Mesenchymal stem cell (in vitro differentiated cells and primary cell): ENCODE measurements around the gene CFAP100.

Experiments used
- DNase-seq: peaks from one replicate; pipeline ENCODE4 v3.0.0-alpha.2; 2013
- H2AFZ ChIP-seq: one replicate; pipeline ENCODE4 v1.6.1; 2013; ENCODE audit warnings: low read depth, mild to moderate bottlenecking, control low read depth, inconsistent platforms, low read length, moderate library complexity
- H2AK5ac ChIP-seq: 2 replicates; pipeline ENCODE4 v1.6.1; 2013; ENCODE audit warnings: low read length, moderate library complexity, mild to moderate bottlenecking, inconsistent platforms; ENCODE audit not compliant: severe bottlenecking
- H2BK120ac ChIP-seq: one replicate; pipeline ENCODE4 v1.6.1; 2013; ENCODE audit warnings: low read depth, mild to moderate bottlenecking, inconsistent platforms, low read length, moderate library complexity
- H2BK12ac ChIP-seq, 2 experiments: one replicate each; pipeline ENCODE4 v1.6.1; 2013; ENCODE audit warnings: inconsistent platforms in 2 of 2, low read length in 2 of 2, mild to moderate bottlenecking in 2 of 2, moderate library complexity in 2 of 2, control low read depth in 1 of 2
- H2BK15ac ChIP-seq: one replicate; pipeline ENCODE4 v1.6.1; 2013; ENCODE audit warnings: mild to moderate bottlenecking, low read depth, inconsistent platforms; ENCODE audit not compliant: poor library complexity, severe bottlenecking
- H2BK5ac ChIP-seq: 2 replicates; pipeline ENCODE4 v1.6.1; 2013; ENCODE audit warnings: low read depth, mild to moderate bottlenecking, low read length, control low read depth, inconsistent platforms; ENCODE audit not compliant: poor library complexity, severe bottlenecking
- H3K14ac ChIP-seq, 2 experiments: one replicate each; pipeline ENCODE4 v1.6.1; 2013; ENCODE audit warnings: inconsistent platforms in 2 of 2, low read length in 2 of 2, control low read depth in 1 of 2, mild to moderate bottlenecking in 1 of 2, moderate library complexity in 1 of 2
- H3K18ac ChIP-seq, 2 experiments: one replicate each; pipeline ENCODE4 v1.6.1; 2013; ENCODE audit warnings: inconsistent platforms in 2 of 2, low read length in 2 of 2, control low read depth in 1 of 2, low read depth in 1 of 2, mild to moderate bottlenecking in 1 of 2
- H3K23ac ChIP-seq, 2 experiments: one replicate each; pipeline ENCODE4 v1.6.1; 2013; ENCODE audit warnings: inconsistent platforms in 2 of 2, low read length in 2 of 2, mild to moderate bottlenecking in 2 of 2, moderate library complexity in 2 of 2, control low read depth in 1 of 2
- H3K27ac ChIP-seq: 2 replicates; pipeline ENCODE4 v1.5.1; 2013; ENCODE audit warnings: mild to moderate bottlenecking, moderate library complexity, low read length, control low read depth, inconsistent platforms; ENCODE audit not compliant: poor library complexity, severe bottlenecking
- H3K27me3 ChIP-seq, 2 experiments: 2 replicates each; pipeline versions ENCODE4 v1.6.1 to v1.7.0; 2013; ENCODE audit warnings: low read length in 2 of 2, mild to moderate bottlenecking in 2 of 2, moderate library complexity in 2 of 2, control low read depth in 1 of 2, inconsistent platforms in 1 of 2; ENCODE audit not compliant: control insufficient read depth in 1 of 2, insufficient read depth in 1 of 2
- H3K36me3 ChIP-seq, 2 experiments: 2 replicates each; pipeline versions ENCODE4 v1.6.1 to v1.7.0; 2013; ENCODE audit warnings: low read length in 2 of 2, control low read depth in 1 of 2, inconsistent platforms in 1 of 2, low read depth in 1 of 2, mild to moderate bottlenecking in 1 of 2; ENCODE audit not compliant: insufficient read depth in 2 of 2, control insufficient read depth in 1 of 2
- H3K4ac ChIP-seq, 2 experiments: one replicate each; pipeline ENCODE4 v1.6.1; 2013; ENCODE audit warnings: inconsistent platforms in 2 of 2, low read length in 2 of 2, mild to moderate bottlenecking in 2 of 2, moderate library complexity in 2 of 2, control low read depth in 1 of 2, low read depth in 1 of 2
- H3K4me1 ChIP-seq: 2 replicates; pipeline ENCODE4 v1.6.1; 2013; ENCODE audit warnings: low read depth, low read length, control low read depth; ENCODE audit not compliant: control insufficient read depth, insufficient read depth
- H3K4me2 ChIP-seq: 2 replicates; pipeline ENCODE4 v1.6.1; 2013; ENCODE audit warnings: low read length, mild to moderate bottlenecking, inconsistent platforms; ENCODE audit not compliant: poor library complexity, severe bottlenecking
- H3K4me3 ChIP-seq, 2 experiments: 2 replicates each; pipeline versions ENCODE4 v1.5.1 to v1.7.0; 2013; ENCODE audit warnings: low read length in 2 of 2, mild to moderate bottlenecking in 2 of 2, control low read depth in 1 of 2, low read depth in 1 of 2; ENCODE audit not compliant: insufficient read depth in 1 of 2
- H3K79me1 ChIP-seq: replicated peaks from 2 replicates; pipeline ENCODE4 v1.6.1; 2013; ENCODE audit warnings: mild to moderate bottlenecking, control low read depth, low read length, inconsistent platforms; ENCODE audit not compliant: poor library complexity, severe bottlenecking
- H3K9ac ChIP-seq: 2 replicates; pipeline ENCODE4 v1.7.0; 2013; ENCODE audit warnings: mild to moderate bottlenecking, low read length, moderate library complexity
- H3K9me3 ChIP-seq: 2 replicates; pipeline ENCODE4 v1.7.0; 2013; ENCODE audit warnings: mild to moderate bottlenecking, low read length; ENCODE audit not compliant: control insufficient read depth
- H4K8ac ChIP-seq: one replicate; pipeline ENCODE4 v1.6.1; 2013; ENCODE audit warnings: inconsistent platforms, mild to moderate bottlenecking, low read length, moderate library complexity
- H4K91ac ChIP-seq: one replicate; pipeline ENCODE4 v1.6.1; 2013; ENCODE audit warnings: mild to moderate bottlenecking, low read length, inconsistent platforms
- WGBS: methylation state at CpG from one replicate; pipeline ENCODE4 v1.1.7; 2013; ENCODE audit warnings: mixed read lengths; 5-methylcytosine and 5-hydroxymethylcytosine counted together

CFAP100 gene

DNA sequence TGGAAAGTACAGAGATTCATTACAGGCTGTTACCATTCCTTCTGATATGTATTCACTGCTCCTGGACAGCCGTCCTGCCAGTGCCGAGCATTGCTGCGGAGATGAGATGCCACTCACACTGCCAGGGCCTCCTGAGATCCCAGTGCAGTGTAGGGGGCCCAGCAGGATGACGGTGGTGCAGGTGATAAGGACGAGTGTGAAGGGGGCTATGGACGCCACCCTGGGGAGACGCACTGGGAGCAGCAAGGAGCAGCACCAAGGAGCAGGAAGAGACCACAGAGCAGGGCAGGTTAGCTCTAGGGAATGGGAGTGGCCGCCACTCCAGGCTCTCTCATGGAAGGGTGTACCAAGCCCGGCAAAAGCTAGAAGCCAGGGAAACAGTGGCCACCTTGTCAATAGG is 33.5 kb upstream of the CFAP100 start:
- Histone ChIP-seq H3K9ac (no peak overlapping the region), H3K23ac (no peak overlapping the region), H3K4me3 (no peak overlapping the region), H4K8ac (no peak overlapping the region), H2BK15ac (no peak overlapping the region), H3K4me2 (no peak overlapping the region), H2AK5ac (no peak overlapping the region), H3K27me3 (peaks cover 66 to 68% of the 10 kb centered on the region in 2 experiments), H3K4ac (no peak overlapping the region), H3K79me1 (no peaks in the 10 kb centered on the region), H3K27ac (no peak overlapping the region), H3K9me3 (peaks cover 10% of the 10 kb centered on the region), H2AFZ (no peak overlapping the region), H3K4me1 (peaks cover 22% of the 10 kb centered on the region), H4K91ac (no peak overlapping the region), H2BK5ac (no peak overlapping the region), H3K14ac (no peak overlapping the region), H2BK120ac (no peak overlapping the region), H3K18ac (no peak overlapping the region), H3K36me3 (no peaks in the 10 kb centered on the region), H2BK12ac (no peak overlapping the region)
- DNase-seq: no peak
- 88% methylated on average over 9 of the region's 9 CpGs for WGBS

DNA sequence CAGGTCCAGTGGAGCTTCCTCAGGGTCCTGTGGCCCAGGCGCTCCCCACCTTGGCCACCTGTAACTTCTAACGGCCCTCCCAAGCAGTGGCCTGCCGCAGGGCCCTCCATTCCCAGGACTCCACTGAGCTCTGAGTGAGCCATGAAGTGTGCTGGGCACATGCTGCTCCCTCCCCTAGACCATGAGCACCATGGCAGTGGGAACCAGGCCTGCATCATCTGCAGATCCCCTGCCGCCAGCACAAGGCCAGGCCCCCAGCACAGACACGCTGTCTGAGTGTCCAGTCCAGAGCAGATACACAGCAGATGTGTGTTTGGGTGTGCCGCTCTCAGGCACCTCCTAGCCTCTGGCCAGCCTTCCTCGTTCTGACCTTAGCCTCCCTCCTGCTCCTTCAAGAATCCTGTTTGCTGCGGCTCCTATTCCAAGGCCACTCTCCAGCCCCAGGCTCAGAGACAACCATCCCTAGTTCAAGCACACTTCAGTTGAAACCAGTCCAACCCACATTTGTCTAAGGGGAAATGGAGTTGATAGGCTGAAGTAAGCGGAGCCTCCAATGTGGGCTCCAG is 30.5 kb upstream of the CFAP100 start:
- no peak overlapping the region for H3K27ac ChIP-seq
- H2BK15ac ChIP-seq: no peak overlapping the region
- H3K36me3 ChIP-seq: no peaks in the 10 kb centered on the region
- H3K27me3 ChIP-seq: peaks cover 49 to 53% of the 10 kb centered on the region in 2 experiments
- H2BK12ac ChIP-seq: no peak overlapping the region
- H2AFZ ChIP-seq: no peak overlapping the region
- H3K9ac ChIP-seq: no peak overlapping the region
- no peak overlapping the region for H2BK120ac ChIP-seq
- WGBS: 82% methylated on average over 8 of the region's 9 CpGs
- H3K23ac ChIP-seq: no peak overlapping the region
- no peaks in the 10 kb centered on the region for H3K79me1 ChIP-seq
- no peak overlapping the region for H3K14ac ChIP-seq
- H3K4me3 ChIP-seq: no peak overlapping the region
- no peak overlapping the region for H4K91ac ChIP-seq
- peak overlapping the region; percentile 35 for H4K8ac ChIP-seq
- no peak overlapping the region for H3K4me2 ChIP-seq
- H3K18ac ChIP-seq: no peak overlapping the region
- H3K9me3 ChIP-seq: peaks cover 7% of the 10 kb centered on the region
- H3K4ac ChIP-seq: no peak overlapping the region
- no peak for DNase-seq
- H2BK5ac ChIP-seq: no peak overlapping the region
- H3K4me1 ChIP-seq: peaks cover 14% of the 10 kb centered on the region
- H2AK5ac ChIP-seq: no peak overlapping the region

DNA sequence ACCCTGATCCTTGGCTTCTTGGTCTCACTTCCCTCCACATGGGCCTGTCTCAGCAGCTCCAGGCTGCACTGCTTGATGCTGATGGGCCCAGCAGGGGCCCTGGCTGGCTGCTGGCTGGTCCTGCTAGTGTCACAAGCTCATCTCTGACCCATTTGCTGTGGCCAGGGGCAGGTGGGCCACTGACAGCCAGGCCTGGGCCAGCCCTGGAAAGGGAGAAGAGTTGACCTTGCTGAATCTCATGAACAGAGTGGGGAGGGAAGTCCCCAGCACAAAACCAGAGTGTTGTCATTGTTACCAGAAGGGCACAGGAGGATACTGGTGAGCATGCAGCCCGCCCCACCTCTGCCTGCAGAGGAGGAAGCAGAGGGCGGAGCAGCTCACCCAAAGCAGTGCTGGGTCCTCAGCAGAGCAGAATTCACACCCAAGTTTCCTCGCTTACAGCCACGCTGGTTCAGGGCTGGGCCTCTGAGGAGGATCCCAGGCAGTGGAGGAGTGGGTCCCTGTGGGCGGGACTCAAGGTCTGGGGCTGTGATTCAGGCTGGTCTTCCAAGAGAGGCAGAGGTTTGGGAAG is 29.9 kb upstream of the CFAP100 start:
- Histone ChIP-seq H2BK15ac (no peak overlapping the region), H3K27ac (no peak overlapping the region), H3K4me1 (peaks cover 14% of the 10 kb centered on the region), H2AFZ (no peak overlapping the region), H3K4ac (no peak overlapping the region), H4K8ac (no peak overlapping the region), H2BK12ac (no peak overlapping the region), H2BK5ac (no peak overlapping the region), H3K14ac (no peak overlapping the region), H2AK5ac (no peak overlapping the region), H3K9ac (no peak overlapping the region), H3K79me1 (no peaks in the 10 kb centered on the region), H3K4me2 (no peak overlapping the region), H3K36me3 (no peaks in the 10 kb centered on the region), H3K23ac (no peak overlapping the region), H2BK120ac (no peak overlapping the region), H3K4me3 (no peak overlapping the region), H3K18ac (no peak overlapping the region), H4K91ac (no peak overlapping the region), H3K27me3 (peaks cover 44 to 47% of the 10 kb centered on the region in 2 experiments), H3K9me3 (peaks cover 1% of the 10 kb centered on the region)
- DNase-seq: no peak
- 74% methylated on average over 5 of the region's 5 CpGs for WGBS

DNA sequence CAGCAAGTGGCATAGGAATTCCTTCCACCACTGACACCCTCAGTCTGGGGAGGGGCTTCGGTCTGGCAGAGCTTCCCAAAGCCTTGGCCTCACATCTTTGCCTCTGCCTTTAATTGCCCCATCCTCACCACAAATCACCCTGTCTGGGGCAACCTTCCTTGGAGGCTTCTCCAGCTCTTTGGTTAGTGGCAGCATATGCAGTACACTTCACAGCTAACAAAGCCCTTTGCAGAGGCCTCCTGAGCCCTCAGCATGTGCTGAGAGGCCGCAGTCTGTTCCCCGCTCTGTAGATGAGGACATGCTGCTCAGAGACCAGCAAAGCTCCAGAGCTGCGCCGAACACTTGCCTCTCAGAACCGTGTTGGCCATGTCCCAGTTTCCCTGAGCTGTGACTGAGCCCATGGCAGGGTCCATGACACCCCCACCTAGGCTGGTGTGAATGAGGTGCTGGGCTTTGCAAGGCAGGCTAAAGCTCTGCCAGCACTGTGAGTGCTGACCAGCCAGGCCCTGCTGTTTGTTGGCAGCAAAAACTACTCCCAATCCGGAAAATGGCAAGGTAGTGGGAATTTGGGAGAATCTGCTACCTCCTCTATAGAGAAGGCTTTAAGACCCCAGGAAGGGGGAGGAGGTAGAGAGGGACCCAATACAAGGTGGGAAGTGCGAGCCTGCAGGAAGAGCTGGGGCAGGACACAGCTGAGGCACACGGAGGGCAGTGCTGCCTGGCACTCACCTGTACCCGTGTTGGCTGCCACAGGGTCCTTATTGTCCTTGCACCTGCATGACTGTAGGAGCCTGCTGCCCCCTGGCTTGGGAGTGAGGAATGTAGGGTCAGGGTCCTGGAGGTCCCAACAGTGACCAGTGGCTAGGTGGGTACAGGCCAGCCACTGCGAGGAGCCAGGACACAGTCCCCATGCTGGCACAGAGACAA is 29.1 kb upstream of the CFAP100 start:
- Histone ChIP-seq H2BK5ac (no peak overlapping the region), H3K79me1 (no peaks in the 10 kb centered on the region), H4K8ac (no peak overlapping the region), H2BK12ac (no peak overlapping the region), H4K91ac (no peak overlapping the region), H2BK120ac (no peak overlapping the region), H2AK5ac (no peak overlapping the region), H3K4me1 (peaks cover 14% of the 10 kb centered on the region), H3K36me3 (no peaks in the 10 kb centered on the region), H3K9me3 (no peaks in the 10 kb centered on the region), H3K23ac (no peak overlapping the region), H3K27me3 (peaks cover 36 to 39% of the 10 kb centered on the region in 2 experiments), H2AFZ (no peak overlapping the region), H3K14ac (no peak overlapping the region), H2BK15ac (no peak overlapping the region), H3K4ac (no peak overlapping the region), H3K18ac (no peak overlapping the region), H3K4me2 (no peak overlapping the region), H3K27ac (no peak overlapping the region), H3K4me3 (no peak overlapping the region), H3K9ac (no peak overlapping the region)
- no peak for DNase-seq
- WGBS: 78% methylated on average over 11 of the region's 11 CpGs
